ENCODE data around the gene TBL2.
"Not testable (repeated sequence)": the region's sequence is repeated elsewhere in the genome, so short reads cannot be mapped to it uniquely, and the experiment has no call there.

Gene TBL2

DNA sequence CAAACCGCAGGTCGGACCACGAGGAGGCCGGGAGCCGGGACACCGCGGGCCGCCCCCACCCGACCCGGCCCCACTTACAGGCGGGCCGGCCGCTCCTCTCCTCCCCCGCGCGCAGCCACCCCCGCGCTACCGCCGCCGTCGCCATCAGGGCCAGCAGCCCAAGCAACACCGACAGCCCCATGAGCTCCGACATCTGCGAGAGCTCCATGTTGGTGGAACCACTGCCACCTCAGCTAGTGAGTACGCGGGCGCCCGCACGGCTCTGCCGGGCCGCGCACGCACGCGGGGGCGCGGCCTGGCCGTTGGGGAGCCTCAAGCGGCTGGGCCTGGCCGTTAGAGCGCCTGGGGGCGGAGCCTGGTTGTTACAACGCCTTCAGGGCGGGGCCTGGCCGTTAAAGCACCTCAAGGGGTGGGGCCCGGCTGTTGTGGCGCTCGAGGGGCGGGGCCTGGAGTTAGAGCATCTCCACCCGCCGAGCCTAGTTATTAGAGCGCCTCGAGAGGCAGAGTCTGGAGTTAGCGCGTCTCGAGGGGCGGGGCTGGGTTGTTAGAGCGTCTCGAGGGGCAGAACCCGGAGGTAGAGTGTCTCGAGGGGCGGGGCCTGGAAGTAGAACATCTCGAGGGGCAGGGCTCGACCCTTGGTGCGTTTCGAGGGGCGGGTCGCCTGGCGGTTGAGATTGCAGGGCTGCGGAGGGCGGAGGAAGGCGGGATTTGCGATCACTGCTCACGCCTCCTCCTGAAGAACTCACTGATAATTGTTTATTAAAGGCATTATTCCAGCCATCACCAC is at the start of gene TBL2:
TSS of gene TBL2 (minus strand) at position 238 of the 787 bp plus-strand sequence. CDS start at position 208, 30 bp downstream.
- DNase-seq (ENCODE audit: low spot score) = peak; percentile 98

DNA sequence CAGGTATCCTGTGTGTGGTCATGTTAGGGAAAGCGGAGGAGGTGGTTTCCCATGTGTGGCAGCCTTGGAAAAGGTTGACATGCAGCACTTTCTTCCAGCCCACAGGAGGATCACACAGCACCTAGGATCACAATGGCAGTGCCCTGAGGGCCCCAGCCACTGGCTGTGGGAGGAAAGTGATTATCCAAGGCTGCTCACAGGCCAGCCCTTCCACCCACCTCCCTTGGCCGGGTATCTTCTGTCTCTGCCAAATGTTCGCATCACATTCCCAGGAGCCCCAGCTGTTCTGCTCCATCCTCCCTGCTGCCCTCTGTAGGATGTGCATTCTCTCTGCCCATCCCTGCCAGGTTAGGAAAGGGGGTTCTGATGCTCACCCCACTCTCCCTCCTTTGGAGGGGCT is 48.4 kb upstream of the TBL2 start:
- DNase-seq (ENCODE audit: low spot score) = no peak

DNA sequence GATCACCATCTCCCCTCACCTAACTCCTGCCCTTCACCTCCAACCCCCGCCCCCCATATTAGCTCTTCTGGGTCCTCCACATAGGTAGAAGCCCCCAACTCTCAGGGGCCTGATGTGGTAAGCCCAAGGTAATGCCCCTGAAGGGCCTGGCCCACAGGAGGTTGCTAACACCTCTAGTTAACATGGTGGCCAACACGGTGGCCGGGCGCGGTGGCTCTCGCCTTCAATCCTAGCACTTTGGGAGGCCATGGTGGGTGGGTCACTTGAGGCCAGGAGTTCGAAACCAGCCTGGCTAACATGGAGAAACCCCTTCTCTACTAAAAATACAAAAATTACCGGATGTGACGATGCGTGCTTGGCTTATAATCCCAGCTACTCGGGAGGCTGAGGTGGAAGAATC is 46.9 kb upstream of the TBL2 start:
- no peak for DNase-seq (ENCODE audit: low spot score)

GRCh38 chr7:73624669-73625001 is 46.3 kb upstream of the TBL2 start:
- DNase-seq (ENCODE audit: low spot score) = no peak

GRCh38 chr7:73623798-73624668 is 45.7 kb upstream of the TBL2 start, which contains the start of gene MLXIPL:
MLXIPL (minus strand) TSS chr7:73624522; CDS start chr7:73624492, 30 bp downstream.
- DNase-seq (ENCODE audit: low spot score) = peak; percentile 90

- DNase-seq (ENCODE audit: low spot score) = no peak
Observed at GRCh38 chr7:73622909-73623797, 44.8 kb upstream of the TBL2 start.

GRCh38 chr7:73622527-73622908 is 44.1 kb upstream of the TBL2 start:
- DNase-seq (ENCODE audit: low spot score) = no peak

DNA sequence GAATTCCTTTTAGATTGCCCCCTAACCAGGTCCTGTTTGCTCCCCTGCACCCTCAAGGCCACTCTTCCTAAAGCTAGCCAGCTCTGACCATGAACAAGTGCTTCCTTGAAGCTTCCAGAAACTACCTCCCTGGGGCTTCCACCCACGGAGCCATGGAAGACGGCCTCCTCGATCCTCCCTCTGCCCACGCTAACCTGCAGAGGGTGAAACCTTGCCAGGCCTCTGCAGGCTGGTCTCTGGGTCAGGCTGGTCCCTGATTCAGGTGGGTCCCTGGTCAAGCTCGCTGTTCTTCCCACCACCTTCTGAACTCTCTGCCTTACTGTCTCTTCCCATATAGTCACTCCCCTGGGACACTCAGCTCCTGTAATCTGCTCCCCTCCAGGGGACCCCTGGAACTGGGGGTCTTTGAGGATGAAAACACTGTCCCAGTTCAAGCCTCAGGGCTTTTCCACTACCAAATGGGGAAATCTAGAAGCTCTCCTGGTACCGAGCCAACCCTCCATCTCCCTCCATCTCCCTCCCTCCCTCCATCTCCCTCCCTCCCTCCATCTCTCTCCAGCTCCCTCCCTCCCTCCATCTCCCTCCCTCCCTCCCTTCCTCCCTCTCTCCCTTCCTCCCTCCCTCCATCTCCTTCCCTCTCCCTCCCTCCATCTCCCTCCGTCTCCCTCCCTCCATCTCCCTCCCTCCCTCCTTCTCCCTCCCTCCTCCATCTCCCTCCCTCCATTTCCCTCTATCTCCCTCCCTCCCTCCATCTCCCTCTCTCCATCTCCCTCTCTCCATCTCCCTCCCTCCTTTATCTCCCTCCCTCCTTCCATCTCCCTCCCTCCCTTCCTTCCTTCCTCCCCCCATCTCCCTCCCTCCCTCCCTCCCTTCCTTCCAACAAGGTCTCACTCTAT is 43.0 kb upstream of the TBL2 start:
- DNase-seq (ENCODE audit: low spot score) = no peak

- DNase-seq (ENCODE audit: low spot score) = not testable (repeated sequence)
Observed at GRCh38 chr7:73619394-73619793, 41.0 kb upstream of the TBL2 start.

- no peak for DNase-seq (ENCODE audit: low spot score)
Observed at GRCh38 chr7:73618538-73618937, 40.2 kb upstream of the TBL2 start.

GRCh38 chr7:73617520-73617919 is 39.1 kb upstream of the TBL2 start:
- not testable (repeated sequence) for DNase-seq (ENCODE audit: low spot score)

- DNase-seq (ENCODE audit: low spot score) = no peak
Observed at GRCh38 chr7:73615886-73616285, 37.5 kb upstream of the TBL2 start.

DNA sequence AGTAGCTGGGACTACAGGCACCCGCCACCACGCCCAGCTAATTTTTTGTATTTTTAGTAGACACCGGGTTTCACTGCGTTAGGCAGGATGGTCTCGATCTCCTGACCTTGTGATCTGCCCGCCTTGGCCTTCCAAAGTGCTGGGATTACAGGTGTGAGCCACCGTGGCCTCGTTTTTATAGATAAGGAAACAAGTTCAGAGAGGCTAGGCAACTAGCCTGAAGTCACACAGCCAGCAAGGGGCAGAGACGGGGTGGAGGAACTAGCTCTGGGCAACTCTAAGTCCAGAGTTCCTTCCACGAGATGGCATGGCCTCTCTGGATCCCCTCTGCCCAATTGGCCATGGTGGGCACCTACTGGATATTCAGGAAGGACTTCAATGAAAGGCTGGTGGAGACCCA is 36.6 kb upstream of the TBL2 start:
- DNase-seq (ENCODE audit: low spot score) = not testable (repeated sequence)

DNA sequence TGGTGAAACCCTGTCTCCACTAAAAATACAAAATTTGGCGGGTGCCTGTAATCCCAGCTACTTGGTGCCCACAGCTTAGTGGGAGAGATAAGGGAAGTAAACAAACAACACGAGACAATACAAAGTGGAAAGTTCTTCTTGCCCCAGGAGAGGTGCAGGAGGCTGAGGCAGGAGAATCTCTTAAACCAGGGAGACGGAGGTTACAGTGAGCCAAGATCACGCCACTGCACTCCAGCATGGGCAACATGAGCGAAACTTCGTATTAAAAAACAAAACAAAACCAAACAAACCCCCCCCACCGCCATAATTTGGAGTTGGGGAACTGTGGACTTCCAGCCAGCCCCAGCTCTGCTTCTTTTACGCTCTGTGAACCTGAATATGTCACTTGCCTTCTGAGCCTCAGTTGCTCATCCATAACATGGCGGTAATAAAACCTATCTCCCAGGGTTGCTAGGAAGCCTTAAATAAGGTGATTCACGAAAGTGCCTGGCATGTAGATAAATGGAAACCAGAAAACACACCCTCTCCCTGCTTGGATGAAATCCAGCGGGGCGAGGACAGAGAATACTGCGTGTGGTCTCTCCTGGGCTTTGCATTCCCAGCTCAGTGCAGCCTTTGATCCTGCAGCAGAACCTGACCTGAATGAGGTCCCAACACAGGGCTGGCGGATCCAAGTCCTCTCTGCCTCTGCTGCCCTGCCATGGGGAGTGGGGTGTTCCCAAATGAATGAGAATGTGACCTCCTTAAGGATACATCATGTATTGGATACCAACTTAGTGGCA is 35.8 kb upstream of the TBL2 start:
- no peak for DNase-seq (ENCODE audit: low spot score)

DNA sequence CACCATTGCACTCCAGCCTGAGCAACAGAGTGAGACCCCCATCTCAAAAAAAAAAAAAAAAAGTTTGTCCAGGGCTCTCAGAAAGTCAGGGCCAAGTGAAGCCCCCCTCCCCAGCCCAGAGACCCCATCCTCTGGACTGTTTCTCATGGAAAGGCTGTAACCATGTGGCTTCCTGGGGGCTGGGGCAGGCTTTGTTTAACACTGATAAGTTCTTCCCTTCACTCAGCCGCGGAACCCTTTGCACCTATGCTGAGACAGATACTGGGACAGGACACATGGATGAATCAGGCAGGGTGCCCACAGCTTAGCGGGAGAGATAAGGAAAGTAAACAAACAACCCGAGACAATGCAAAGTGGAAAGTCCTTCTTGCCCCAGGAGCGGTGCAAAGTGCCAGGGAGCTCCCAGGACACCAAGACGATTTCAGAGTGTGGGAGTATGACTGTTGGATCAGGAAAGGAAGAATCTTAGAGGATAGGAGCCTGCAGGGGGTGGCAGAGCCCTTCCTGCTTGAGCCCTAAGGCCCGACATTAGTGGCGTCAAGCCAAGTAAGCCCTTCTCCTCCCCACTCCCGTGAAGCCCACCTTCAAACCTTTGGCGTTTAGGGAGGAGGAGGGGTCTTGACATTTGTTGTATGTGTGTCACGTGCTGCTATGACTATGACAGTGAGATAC is 34.4 kb upstream of the TBL2 start:
- DNase-seq (ENCODE audit: low spot score) = peak; percentile 33

GRCh38 chr7:73611017-73611555 is 32.7 kb upstream of the TBL2 start:
- no peak for DNase-seq (ENCODE audit: low spot score)

- DNase-seq (ENCODE audit: low spot score) = no peak
Observed at GRCh38 chr7:73610105-73610504, 31.7 kb upstream of the TBL2 start.

DNA sequence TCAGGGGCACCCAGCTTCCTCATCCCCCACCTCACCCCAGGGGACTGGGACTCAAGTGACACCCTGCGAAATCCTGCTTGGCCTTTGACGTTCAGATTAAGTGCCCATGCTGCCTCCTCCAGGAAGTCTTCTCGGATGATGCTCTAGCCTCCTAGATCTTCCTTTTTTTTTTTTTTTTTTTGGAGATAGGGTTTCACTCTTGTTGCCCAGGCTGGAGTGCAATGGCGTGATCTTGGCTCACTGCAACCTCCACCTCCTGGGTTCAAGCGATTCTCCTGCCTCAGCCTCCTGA is 29.3 kb upstream of the TBL2 start:
- not testable (repeated sequence) for DNase-seq (ENCODE audit: low spot score)

DNA sequence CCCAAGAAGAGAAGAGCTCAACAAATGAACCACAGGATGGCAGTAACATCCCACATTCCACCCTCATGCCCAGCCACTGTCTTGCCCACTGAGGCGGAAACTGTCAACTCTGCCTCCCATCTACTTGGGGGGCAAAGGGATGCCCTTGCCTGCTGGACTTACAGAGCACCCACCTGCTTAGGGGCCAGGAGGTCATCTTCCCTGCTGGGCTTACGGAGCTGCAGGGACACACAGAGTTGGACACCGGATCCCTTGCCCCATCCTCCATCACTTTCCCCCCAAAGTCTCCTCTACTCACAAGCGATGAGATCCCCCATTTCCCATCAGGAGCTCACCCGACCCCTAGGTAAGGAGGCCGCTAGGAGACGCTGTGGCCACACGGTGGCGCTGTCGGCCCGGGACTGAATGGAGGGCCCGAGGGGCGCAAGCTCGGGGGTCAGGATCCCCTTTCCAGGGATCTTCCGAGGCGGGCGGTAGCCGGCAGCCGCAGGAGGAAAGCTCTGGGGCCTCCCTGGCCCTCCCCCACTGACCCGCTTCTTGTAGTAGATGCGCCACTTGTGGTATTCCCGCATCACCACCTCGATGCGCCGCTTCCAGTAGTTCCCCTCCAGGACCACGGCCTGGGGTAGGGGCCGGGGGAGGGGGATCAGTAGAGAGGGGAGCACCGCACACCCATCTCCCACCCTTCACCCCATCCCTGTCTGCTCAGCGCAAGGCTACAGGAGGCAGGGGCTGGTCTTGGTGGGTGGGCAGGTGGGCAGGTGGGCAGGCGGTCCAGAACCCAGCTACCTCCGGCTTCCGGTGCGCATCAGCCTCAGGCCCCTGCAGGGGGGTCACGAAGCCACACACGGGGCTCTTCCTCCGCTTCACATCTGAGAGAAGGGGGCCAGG is 28.7 kb upstream of the TBL2 start:
- DNase-seq (ENCODE audit: low spot score) = peak; percentile 75

All from AG08395 (cell line).